EL (cell line): Measurements from ENCODE around the gene ZNF519.
"Not testable (repeated sequence)": the region's sequence is repeated elsewhere in the genome, so short reads cannot be mapped to it uniquely, and the experiment has no call there.

Experiments
- DNase-seq: peaks from one replicate; pipeline ENCODE4 v3.0.0-alpha.2; 2016

The ZNF519 gene

GRCh38 chr18:14132271-14132700 is at the start of gene ZNF519:
Gene ZNF519 (minus strand): TSS chr18:14132435. CDS start chr18:14132277, 158 bp downstream.
- peak; percentile 97 for DNase-seq

DNA sequence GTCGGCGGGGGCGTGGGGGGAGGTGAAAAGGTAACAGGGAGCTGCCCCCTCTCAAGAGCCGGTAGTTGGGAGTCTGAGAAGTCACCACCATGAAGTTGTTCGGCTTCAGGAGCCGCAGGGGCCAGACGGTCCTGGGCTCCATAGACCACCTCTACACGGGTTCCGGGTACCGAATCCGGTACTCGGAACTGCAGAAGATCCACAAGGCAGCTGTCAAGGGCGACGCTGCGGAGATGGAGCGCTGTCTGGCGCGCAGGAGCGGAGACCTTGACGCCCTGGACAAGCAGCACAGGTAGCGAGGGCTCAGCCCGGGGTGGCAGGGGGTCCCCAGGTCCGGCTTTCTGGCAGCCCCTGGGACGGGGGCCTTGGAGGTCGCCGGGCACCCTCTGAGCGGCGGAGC is 47.1 kb upstream of the ZNF519 start:
- DNase-seq: no peak

GRCh38 chr18:14178321-14179196 is 46.3 kb upstream of the ZNF519 start:
- DNase-seq: peak; percentile 13

DNA sequence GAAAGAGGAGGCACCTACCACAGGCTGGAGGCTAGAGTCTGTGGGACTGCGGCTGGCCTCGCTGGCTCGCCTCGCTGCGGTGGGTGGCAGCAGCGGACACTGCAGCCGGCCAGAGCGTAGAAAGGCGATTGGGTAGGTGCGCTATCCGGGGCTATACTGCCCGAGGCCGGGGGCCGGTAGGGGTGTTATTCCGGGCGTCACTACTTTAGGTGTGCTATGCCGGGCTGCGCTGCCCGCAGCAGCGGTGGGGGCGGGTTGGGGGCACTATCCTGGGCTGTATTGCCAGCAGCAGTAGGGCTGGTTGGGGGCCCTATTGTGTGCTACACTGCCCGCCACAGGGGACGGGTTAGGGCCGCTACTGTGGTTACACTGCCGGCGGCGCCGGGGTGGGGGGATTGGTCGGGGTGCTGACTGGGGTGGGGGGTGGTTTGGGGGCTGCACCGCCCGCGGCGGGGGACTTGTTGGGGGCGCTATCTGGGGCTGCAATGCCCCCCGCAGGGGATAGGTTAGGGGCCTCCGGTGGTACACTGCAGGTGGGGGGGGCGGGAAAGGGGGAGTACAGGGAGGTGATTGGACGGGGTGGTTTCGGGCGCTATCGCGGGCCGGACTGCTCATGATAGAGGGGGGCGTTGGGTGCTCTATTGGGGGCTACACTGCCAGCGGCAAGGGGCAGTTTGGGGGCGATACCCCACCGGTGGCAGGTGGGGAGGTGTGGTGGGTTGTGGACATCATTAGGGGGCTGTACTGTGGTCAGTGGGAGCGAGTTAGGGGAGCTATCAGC is 45.5 kb upstream of the ZNF519 start:
- not testable (repeated sequence) for DNase-seq

DNA sequence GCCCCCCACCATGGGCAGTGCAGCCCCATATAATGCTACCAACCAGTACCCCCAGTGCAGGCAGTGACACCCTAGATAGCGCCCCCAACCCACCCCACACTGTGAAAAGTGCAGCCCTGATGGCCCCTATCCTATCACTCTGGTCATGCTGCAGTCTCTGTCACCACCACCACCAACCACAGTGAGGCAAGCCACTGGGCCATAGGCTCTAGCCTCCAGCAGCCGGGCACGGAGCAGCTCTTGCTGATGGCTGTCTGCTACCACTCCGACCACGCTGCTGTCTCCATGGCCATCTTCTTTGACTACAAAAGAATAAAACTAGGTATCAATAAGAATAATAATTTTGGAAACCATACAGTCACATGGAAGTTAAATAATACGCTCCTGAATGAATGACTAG is 43.2 kb upstream of the ZNF519 start:
- DNase-seq: not testable (repeated sequence)

- DNase-seq: no peak
Measured at GRCh38 chr18:14174706-14175085, 42.5 kb upstream of the ZNF519 start.

DNA sequence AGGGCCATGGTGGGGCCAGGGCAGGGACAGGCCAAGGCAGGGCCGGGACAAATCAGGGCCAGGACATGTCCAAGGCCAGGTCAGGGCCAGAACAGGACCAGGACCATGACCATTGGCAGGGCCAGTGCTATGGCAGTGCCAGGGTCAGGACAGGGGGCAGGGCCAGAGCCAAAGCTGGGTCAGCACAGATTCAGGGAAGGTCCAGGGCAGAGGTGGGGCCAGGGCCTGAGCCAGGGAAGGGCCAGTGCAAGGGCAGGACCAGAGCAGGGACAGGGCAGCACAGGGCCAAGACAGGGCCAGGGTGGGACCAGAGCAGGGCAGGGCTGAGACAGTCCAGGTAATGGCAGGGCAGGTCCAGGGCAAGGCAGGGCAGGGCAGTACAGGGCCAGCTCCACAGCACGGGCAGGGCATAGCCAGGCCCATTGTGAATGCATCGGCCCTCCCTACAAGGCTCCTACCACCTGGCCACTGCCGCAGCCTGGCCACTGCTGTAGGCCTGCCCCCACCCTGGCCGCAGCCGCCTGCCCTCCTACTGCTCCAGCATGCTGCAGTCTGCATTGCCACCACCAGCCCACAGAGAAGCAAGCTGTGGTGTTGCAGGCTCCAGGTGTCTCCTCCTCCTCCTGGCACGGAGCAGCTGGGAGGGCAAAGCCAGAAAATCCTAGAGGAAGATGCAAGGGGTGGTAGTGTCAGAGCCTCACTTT is 41.9 kb upstream of the ZNF519 start:
- DNase-seq: not testable (repeated sequence)

- not testable (repeated sequence) for DNase-seq
Measured at GRCh38 chr18:14173116-14173951, 41.1 kb upstream of the ZNF519 start.

GRCh38 chr18:14172142-14173115 is 40.2 kb upstream of the ZNF519 start:
- DNase-seq: not testable (repeated sequence)

DNA sequence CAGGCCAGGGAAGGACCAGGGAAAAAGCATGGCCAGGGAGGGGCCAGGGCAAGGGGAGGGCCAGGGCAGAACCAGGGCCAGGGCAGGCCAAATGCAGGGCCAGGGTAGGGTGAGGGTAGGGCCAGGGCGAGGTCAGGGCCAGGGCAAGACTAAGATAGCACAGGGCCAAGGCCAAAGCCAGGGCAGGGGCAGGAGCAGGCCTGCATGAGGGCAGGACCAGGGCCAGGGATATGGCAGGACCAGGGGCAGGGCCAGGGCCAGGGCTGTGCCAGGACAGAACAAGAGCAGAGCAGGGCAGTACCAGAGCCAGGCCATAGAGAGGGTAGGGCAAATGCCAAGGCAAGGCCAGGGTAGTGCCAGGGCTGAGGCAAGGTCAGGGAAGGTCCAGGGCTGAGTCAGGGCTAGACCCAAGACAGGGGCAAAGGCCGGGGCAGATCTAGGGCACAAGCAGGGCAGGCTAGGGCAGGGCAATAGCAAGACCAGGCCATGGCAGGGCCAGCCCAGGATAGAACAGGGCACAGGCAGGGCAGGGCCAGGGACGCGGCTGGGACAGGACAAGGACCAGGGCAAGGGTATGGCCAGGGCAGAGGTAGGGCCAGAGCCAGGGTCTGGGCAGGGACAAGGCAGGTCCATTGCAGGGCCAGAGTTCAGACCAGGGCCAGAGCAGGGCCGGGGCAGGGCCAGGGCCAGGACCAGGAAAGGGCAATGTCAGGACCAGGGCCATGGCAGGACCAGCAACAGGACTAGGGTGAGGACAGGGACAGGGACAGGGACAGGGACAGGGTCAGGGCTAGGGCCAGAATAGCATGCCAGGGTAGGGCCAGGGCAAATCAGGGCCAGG is 39.3 kb upstream of the ZNF519 start:
- DNase-seq: not testable (repeated sequence)

- DNase-seq: not testable (repeated sequence)
Measured at GRCh38 chr18:14170367-14171036, 38.3 kb upstream of the ZNF519 start.

GRCh38 chr18:14162915-14163314 is 30.7 kb upstream of the ZNF519 start:
- not testable (repeated sequence) for DNase-seq

GRCh38 chr18:14151564-14152113 is 19.4 kb upstream of the ZNF519 start:
- not testable (repeated sequence) for DNase-seq

DNA sequence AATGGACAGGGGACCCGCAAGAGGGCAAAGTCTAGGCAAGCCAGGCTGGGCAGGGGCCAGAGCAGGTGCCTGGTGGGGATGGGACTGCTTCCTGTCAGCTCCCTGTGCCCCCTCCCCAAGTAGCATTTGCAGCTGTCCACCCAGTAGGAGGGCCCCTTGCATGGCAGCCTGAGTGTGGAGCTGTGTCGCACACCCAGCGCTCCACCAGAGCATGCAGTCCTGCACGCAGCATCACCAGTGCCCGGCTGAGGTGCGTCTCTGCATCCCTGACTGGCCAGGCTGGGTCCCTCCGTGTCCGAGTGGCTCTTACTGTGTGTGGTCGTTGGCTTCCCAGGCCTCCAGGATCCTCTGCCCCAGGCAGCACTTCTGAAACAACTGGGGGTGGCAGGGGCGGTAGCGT is 18.5 kb upstream of the ZNF519 start:
- not testable (repeated sequence) for DNase-seq

DNA sequence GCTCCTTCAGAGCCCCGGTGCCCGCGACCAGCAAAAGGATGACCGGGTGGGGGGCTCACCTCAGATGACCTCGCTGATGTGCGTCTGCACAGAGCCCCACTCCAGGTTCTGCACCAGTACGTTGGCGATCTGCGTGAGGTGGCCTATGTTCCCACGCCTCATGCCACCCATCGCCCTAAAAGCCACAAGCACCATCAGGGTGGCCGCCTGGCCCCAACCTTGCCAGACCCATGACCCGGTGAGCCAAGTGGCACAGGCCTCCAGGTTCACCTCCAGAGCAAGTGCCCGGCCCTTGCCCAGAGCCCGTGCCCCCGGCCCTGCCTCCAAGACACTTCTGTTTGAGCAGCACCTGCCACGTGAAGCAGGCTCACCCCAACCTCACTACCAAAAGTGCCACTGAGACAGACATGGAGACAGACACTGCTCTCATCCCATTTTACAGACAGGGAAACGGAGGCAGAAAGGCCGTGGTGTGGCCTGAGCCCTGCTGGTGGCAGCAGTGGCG is 17.7 kb upstream of the ZNF519 start:
- DNase-seq: not testable (repeated sequence)

GRCh38 chr18:14149121-14149850 is 17.1 kb upstream of the ZNF519 start:
- not testable (repeated sequence) for DNase-seq

- not testable (repeated sequence) for DNase-seq
Measured at GRCh38 chr18:14147935-14148865, 16.0 kb upstream of the ZNF519 start.
